ENCODE data around the gene KCMF1.
"Not testable (repeated sequence)": the region's sequence is repeated elsewhere in the genome, so short reads cannot be mapped to it uniquely, and the experiment has no call there.

The KCMF1 gene

DNA sequence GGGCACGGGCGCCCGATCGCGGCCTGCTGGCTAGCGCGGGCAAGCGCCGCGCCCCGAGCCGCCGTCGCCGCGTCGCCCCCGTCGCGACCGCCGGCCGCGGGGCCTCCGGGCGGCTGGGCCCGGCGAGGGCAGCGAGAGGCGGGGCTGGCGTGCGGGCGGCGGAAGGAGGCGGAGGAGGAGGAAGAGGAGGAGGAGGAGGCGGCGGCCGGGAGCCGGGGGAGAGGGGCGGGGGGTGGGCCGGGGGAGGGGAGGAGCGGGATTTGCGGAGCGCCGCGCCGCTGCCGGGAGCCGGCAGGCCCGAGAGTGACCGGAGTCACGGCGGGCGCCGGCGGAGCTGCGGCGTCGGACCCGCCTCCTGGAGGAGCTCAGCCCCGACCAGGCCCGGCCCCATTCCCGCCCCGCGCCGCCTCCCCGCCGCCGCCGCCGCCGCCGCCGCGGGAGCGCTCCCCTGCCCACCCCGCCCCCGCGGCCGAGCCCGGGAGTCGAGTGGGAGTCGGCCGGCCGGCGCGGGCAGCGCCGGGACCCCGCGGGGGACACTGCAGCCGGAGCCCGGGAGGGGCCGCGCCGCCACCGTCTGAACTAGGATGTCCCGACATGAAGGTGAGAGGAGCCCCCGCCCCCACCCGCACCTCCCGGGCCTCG, at the start of gene KCMF1:
Gene KCMF1 (plus strand): TSS at position 294 of the 642 bp plus-strand sequence. CDS start 291 bp downstream, at position 585.
- ATAC-seq (peak; percentile 67), DNase-seq (peak; percentile 82)

DNA sequence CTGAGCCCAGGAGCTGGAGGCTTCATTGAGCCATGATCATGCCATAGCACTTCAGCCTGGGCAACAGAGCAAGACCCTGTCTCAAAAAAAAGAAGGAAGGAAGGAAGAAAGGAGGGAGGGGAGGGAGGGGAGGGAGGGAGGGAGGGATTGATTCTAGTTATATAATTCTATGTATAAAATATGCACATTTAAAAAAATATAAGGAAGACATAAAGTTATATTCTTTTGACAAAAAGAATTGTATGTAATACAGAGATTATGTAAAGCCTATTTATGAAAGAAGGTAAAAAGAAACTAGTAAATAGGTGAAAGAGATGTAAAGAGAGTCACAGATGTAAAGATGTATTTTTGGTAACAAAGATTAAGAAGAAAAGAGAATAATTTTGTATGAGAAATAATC, 48.0 kb upstream of the KCMF1 start:
- DNase-seq, result no peak
- no peak for ATAC-seq

DNA sequence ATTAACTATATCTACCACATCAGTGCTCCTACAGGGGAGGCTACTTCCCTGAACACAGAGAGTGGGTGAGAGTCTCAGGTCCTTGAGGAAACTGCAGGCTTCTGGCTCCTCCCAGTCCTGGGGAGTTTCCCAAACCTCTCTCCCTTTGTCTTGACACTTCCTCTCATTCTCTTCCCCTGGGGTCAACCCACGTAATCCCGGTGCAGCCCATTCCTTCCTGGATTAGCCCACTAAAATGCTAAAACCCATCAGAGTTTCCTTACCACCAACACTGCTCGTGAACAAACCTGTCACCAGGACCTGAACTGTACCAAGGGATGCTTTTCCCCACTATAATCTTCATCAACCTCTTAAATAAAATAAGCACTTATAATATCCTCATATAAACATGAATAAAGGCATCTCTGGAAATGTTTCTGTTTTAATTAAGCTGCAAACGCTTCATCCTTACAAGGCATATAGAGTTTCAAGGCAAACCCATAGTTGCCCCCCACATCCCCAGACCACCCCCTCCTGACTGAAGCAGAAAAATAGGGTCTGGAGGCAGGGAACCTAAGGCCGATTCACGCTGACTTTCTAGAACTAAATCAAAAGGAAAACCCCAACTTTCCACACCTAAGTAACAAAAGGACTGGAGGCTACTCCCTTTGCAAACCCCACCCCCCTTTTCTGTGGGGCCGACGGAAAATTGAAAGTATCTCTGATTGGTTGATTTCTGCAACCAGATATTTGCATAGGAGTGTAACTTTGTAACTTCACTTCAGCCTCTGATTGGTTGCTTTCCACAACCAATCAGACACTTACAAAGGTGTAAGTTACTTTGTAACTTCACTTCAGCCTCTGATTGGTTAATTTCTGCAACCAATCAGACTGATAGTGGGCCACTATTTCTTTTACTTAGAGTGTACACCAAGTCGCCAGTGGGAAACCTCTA, 46.5 kb upstream of the KCMF1 start:
- DNase-seq, result peak; percentile 63

DNA sequence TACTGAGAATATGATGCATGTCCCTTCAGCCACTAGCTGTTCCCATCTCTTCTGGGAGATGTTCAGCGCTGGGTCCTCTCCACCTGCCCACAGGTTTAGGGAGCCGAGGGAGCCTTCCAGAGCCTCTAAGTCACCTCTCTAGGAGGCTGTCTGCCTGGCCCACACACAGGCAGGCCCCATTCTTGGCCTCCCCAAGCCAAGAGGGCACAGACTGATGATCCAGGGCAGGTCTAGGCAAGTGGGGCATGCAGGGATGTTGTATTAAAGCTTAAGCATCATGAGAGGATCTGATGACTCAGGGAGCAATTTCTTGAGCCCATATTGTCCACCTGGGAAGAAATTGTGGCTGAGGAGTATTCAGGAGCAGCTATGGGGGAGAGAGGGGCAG, 45.6 kb upstream of the KCMF1 start:
- ATAC-seq (peak; percentile 1), DNase-seq (no peak)

More for the DNA sequence above, 46.5 kb upstream of the KCMF1 start:
- peak; percentile 7 for ATAC-seq

DNA sequence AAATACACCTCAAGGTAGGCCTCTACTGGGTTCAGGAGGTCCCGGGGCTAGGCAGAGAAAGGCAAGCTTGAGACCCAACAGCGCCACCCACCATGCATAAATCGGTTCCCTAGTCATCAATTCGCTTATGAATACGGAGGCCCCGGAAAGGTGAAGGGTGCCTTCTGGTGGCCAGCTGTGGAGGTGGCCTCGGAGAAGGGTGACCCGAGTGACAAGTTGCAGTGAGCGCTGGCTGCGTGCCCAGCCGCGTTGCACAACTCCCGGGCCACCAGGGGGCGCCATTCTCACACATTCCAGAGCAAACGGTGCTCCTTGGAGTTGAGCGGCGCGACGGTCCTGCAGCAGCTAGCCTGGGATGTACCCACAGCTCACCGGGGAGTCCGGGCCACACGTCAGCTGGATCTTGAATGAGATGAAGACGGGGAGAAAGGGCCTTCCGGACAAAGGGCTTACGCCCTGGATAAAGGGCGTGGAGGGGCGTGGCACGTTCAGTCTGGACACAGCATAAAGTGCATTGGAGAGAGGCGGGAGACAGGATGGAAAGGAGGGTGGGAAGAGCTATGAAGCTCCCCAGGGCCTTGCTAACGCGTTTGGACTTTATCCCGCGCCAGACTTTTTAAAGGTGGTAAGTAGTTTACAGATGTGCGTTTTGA, 45.1 kb upstream of the KCMF1 start:
- DNase-seq (peak; percentile 99), ATAC-seq (peak; percentile 86)

DNA sequence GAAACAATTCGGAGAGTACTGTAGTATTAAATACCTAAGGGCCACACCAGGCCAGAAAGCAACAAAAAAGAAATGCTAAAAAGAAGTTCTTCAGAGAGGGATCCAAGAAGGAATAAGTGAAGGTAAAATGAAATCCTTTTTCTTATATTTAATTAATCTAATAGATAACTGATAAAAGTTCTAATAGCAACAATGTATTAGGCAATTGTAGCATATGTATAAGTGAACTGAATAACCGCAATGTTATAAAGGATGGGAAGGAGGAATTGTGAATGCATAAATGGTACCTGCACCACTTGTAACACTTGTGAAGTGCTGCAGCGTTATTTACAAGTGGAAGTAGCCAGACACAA, 43.7 kb upstream of the KCMF1 start:
- DNase-seq (no peak), ATAC-seq (no peak)

DNA sequence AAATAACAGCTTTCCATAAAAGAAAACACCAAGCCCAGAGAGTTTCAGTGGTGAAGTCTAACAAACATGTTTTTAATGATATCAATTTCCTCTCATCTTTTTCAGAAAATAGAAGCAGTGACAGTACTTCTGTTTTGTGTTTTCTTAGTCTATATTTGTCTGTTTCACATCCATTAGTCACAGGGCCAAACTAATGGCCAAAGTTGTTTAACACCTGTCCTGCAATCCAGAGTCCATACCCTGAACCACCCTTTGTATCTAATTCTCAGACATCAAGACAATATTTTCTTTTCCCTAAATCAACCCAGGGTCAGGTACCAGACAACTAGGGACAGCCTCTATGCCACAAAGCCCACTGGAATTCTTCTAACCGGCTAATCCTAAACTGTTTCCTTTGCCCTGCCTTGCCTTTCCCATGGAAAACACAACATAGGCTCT, 39.6 kb upstream of the KCMF1 start:
- DNase-seq (no peak), ATAC-seq (no peak)

DNA sequence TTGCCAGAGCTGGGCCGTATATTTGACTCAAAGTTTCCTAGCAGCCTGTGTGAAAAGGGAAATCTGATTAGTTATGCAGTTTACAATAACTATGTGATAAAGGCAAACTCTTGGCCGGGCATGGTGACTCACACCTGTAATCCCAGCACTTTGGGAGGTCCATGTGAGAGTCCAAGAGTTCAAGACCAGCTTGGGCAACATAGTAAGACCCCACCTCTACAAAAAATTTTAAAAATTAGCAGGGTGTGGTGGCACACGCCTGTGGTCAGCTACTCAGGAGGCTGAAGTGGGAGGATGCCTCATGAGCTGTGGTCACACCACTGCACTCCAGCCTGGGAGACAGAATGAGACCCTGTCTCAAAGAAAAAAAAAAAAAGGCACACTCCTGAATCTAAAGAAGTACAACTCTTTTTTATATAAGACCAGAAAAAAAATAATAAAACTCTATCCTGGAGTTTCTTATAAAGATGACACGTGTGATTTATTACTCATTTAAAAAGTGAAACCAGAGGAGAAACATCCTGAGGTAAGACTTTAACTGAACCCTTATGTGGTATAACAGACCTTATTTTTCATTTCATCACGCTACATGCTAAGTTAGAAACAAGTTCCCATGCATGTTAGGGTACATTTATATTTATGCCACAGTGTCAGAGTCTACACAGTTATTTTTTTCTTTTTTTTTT, 32.6 kb upstream of the KCMF1 start:
- peak; percentile 56 for DNase-seq

DNA sequence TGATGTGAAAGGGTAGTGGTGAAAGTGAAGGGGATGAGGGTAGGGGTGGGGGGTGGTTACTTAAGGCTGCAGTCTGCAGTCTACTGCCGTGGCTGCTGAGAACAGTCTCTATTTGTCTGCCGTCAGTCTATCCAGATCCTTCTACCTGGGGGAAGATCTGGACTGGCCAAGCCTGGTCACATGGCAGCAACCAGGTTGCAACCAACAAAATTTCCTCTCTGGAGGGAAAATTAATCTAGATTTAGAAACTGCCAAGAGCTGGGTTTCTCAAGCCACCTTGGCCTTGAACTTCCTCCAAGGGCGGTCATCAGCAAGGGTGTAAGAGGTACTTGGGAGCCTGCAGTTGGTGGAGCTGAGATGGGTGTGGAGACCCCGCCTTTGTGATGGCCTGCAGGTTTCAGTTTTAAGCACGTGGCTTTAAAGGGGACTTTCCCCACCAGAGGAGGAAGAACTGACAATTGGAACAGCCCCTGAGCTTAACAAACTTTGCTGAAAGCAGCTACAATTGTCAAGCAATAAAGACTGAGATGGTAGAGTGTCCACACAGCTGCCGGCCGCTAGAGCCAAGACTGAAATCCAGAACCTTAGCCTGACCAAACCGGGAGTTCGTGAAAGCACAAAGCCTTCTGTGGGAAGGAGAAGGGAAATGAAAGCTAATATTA, 31.4 kb upstream of the KCMF1 start:
- DNase-seq (peak; percentile 79), ATAC-seq (peak; percentile 88)

More for the DNA sequence above, 32.6 kb upstream of the KCMF1 start:
- peak; percentile 45 for ATAC-seq

DNA sequence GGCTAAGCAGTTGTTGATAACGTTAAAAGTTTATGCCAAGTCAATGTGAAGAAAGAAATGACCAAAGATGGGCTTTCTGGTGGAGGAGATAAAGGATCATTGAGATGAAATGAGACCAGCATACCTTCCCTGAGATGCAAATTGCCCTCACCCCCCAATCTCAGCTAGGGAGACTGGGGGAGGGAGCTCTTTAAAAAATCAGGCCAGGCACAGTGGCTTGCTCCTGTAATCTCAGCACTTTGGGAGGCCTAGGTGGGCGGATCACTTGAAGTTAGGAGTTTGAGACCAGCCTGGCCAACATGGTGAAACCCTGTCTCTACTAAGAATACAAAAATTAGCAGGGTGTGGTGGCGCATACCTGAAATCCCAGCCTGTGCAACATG, 30.9 kb upstream of the KCMF1 start:
- ATAC-seq (no peak), DNase-seq (peak; percentile 32)

DNA sequence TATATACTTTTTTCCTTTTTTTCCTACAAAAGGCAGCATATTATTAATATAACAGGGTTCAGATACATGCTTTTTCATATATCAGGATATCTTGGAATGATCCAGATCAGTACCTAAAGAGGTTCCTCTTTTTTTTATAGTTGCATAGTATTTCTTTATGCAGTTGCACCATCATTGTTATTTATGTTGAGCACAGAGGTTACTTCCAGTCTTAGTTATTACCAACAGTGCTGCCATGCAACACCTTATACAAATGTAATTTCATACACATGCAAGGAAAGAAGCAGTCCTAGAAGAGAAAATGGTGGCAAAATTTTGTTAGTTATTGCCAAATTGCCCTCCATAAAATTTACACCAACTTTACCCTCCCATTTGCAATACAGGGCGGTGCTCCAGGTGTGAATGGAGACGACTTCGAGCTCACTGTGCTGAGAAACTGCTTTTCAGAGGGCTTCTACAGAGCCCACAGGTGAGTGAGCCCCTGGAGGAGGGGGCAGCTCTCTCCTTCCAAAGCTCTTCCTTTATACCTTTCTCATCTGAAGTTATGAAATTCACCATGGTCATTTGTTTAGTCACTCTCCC, 30.0 kb upstream of the KCMF1 start:
- no peak for ATAC-seq
- no peak for DNase-seq

DNA sequence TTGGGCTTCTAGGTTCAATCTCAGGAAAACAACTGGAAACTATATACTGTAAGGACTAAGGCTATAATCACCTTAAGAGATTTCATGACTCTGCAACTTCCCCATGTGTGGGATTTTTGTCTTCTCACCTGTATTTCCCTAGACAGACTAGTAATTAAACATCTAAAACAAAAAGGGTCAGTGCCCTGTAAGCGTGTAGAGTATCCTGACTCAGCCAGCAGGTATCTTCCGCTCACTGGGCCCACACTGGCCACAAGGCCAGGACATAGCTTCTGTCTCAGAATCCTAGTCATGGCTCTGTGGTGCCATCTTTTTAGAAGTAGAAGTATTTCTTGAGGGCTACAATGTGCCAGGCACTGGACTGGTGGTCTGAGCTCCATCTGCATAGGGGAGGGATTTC, 28.8 kb upstream of the KCMF1 start:
- DNase-seq, result no peak
- ATAC-seq, result no peak

DNA sequence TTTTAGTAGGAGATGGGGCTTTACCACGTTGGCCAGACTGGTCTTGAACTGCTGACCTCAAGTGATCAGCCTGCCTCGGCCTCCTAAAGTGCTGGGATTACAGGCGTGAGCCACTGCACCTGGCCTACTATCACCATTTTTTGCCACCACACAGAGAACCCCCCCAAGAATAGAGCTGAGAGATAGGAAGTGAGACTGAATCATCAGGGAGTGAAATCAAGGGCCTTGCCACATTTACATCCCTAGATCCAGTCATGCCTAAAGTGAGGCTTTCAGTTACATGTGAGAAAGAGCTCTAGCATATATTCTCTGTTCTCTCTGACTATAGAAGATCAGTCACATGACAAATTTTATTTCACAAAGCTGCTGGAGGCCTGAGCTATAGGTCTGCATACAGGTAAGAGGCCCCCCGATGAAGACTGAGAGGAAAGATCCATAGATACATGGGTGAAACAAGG, 28.0 kb upstream of the KCMF1 start:
- DNase-seq (no peak), ATAC-seq (peak; percentile 10)

DNA sequence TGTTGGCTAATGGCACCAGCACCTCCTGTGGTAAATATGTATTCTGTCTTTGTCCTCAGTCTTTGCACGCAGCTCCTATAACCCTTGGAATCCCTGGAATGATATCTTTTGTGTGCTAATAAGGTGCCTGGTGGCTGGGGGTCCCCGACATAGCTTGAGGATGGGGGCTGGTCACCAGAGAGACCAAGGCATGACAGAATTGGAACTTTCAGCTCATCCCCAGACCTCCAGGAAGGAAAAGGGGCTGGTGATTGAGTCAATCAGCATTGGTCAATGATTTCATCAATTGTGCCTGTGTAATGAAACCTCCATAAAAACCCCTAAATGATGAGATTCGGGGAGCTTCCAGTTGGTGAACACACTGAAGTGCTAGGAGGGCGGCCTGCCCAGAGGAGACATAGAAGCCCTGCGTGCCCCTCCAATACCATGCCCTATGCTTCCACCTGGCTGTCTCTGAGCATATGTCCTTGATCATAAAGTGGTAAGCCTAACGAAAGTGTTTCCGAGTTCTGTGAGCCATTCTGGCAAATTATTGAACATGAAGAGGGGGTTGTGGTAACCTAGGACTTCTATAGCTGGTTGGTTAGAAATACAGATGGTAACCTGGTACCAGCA, 26.6 kb upstream of the KCMF1 start:
- ATAC-seq (no peak), DNase-seq (no peak)

DNA sequence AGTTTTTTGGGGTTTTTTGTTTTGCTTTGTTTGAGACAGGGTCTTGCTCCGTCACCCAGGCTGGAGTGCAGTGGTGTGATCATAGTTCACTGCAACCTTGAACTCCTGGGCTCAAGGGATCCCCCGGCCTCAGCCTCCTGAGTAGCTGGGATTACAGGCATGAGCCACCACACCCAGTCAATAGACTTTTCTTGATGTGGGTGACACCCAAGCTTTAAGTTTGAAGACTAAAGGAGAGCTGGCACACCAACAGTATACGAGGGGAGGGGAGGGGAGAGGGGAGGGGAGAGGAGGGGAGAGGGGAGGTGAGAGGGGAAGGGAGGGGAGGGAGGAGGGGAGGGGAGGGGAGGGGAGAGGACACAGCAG, 25.1 kb upstream of the KCMF1 start:
- DNase-seq, result peak; percentile 59

DNA sequence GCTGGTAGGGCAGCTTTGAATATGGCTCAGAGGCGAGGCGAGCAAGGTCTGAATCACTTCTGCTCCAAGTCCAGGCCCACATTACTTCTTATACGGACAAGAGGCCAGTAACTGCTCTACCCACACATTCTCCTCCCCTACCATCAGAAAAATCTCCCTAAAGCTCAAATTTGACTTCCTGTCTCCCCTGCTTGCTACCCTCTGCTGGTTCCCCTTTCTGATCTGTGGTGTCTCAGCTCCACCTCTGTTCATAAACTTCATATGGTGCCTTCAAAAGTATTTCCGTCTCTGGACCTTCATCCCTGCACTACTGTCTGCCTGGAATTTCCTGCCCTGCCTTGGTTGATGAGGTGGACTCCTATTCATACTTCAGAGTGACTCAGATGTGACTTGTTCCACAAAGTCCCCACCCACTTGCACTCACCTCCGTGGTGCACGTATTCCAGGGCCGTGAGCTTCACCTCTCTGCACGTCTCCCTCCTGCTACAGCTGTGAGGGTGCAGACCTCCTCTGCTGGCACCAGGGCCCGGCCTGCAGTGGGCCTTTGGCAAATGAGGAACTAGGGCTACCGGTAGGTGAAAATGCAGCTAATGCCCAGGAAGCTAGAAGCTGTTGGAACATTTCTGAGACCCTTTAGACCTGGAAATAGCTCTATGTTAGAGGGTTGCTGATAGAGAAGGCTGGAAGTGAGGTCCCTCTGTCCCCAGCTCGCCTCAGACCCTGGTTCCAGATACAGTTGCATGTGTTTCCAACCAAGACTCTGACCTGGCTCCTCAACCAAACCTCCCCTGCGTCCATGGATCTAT, 24.6 kb upstream of the KCMF1 start:
- peak; percentile 88 for ATAC-seq
- DNase-seq, result peak; percentile 82

More for the DNA sequence above, 25.1 kb upstream of the KCMF1 start:
- not testable (repeated sequence) for ATAC-seq

DNA sequence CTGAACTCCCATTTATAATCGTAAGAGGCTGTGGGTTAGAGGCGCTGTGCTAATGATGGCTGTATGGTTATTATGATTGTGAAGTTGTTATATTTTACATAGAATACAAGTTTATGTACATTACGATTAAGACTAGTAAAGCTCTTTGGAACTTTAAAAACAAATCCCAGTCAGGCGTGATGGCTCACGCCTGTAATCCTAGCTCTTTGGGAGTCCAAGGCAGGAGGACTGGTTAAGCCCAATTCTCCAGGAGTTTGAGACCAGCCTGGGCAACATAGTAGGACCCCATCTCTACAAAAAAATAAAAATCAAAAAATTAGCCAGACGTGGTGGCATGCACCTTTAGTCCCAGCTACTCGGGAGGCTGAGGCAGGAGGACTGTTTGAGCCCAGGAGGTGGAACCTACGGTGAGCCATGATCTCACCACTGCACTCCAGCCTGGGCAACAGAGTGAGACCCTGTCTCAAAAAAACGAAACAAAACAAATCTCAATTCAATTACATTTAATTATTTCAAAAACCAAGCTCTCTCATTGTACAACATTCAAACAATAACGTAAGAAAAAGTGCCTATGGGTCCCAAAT, 23.9 kb upstream of the KCMF1 start:
- DNase-seq, result no peak
- ATAC-seq, result no peak

DNA sequence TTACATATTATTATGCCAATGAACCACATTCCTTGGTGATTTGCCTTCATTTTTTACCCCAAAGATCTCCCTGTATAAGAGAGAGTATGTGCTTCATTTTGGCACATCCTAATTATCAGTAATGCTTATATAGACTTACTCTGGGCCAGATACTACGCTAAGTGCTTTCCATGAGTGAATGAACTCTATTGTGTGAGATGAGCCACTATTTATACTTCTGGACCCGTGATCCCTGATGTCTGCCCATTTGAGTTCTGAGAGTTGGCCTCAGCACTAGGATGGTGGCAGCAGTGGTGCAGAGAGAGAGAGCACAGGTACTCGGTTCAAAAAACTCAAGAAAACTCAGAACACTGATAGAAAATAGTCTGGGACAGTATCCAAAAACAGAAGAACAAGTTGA, 17.4 kb upstream of the KCMF1 start:
- no peak for DNase-seq
- ATAC-seq, result no peak

DNA sequence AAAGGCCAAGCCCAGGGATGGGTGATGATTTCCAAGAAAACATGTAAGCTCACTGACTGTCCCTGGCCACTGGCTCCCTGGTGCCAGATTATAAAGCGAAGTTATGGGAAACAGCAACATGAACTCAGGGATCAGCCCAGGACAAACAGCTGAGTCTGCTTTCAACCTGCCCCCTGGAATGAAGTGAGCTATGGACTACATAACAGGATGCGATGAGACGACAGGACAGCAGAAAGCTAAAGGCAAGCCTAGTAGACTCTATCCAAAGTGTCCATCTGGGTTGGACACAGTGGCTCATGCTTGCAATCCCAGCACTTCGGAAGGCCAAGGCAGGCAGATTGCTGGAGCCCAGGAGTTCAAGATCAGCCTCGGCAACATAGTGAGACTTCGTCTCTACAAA, 16.6 kb upstream of the KCMF1 start:
- DNase-seq, result no peak
- ATAC-seq, result no peak

Measured in stimulated activated naive CD8-positive, alpha-beta T cell treated with anti-CD3 and anti-CD28 coated beads, Interleukin-15, Interleukin-2, amounts not matched to agents 100 U/mL and 50 U/mL, for 24 hours (primary cell).